Measurements from ENCODE around the gene LRFN2.

Gene LRFN2

DNA sequence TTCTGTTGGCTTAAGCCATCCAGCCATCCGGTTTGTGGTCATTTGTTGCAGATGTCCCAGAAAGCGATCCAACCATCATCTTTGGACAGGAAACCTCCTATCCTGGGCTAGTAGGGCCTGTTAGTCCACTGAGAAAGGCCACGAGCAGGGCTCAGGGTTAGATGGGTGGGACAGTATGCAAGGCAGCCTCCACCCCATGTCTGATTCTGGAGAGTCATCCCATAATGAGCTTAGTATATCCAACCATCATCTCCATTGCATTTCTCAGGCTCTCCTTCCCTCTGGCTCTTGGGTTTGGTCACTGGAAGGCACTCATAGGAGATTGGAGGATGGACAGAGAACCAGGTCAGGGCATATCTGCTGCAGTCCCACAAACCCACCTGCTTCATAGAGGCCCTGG lies 117.8 kb downstream of the LRFN2 start:
- no peak for DNase-seq

DNA sequence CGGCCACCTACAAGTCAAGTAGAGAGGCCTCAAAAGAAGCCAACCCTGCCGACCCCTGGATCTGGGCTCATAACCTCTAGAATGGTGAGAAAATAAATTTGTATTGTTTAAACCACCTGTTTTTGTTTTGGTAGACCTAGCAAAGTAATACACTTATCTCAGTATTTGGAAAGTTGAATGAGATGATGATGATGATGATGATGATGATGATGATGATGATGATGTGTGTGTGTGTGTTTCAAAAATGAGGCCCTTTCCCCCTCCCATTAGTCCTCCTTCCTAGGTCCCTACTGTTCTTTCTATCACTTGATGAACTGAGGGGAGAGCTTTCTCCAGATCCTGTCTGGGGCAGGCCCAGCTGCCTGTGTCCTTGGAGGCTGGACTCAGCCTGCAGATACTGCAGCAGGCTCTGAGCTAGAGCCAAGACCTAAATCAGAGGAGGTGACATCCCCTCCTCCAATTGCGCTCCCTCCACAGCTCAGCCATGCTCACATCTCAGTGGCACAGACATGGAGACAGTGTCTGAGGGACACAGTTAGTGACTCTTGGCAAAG lies 120.1 kb downstream of the LRFN2 start:
- DNase-seq: no peak

DNA sequence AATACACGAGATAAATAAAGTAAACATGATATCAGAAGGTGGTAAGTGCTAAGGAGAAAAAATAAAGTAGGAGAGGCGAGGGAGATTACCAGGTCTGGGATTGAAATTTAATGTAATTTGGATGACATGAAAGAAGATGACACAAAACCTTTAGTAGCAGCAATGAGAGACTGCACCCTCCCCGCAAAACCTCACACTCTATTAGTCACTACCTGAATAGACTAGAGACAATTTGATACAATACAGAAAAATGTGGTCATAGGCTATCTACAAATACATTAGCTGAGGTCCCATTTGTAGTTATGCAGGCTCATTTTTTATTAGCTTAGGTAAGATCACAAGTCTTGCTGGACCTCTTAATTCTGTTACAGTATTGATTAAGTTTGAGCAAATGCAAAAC lies 125.5 kb downstream of the LRFN2 start:
- DNase-seq: no peak

DNA sequence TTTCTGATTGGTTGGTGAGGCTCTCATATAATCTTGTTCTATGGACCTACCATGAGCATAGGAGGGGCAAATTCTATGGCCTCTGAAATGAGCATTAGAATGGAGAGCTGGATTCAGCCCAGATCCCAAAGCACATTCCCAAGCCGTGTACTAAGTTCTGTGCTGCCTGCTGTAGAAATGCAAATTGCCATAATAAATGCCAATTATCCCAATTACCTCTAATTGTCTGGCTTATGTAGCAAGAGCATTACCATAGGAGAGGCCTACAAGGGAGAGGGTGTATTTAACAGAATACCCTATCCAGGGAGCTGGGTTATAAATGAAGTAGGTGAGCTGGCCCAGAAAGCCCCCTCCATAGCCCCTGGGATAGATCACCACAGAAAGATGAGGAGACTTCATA lies 126.8 kb downstream of the LRFN2 start:
- no peak for DNase-seq

DNA sequence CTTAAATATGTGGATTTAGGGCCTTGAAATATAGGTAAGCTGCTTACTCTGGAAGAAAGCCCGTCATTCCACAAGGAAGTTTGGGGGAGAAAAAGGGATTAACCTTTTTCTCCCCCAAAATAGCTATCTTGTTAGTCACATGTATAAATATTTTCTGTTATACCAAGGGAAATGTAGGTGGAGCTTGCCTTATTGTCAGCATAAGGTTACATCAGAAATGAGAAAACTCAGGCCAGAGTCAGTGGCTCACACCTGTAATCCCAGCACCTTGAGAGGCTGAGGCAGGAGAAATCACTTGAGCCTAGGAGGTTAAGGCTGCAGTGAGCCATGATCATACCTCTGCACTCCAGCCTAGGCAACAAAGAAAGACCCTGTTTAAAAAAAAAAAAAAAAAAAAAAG lies 129.9 kb downstream of the LRFN2 start:
- no peak for DNase-seq

DNA sequence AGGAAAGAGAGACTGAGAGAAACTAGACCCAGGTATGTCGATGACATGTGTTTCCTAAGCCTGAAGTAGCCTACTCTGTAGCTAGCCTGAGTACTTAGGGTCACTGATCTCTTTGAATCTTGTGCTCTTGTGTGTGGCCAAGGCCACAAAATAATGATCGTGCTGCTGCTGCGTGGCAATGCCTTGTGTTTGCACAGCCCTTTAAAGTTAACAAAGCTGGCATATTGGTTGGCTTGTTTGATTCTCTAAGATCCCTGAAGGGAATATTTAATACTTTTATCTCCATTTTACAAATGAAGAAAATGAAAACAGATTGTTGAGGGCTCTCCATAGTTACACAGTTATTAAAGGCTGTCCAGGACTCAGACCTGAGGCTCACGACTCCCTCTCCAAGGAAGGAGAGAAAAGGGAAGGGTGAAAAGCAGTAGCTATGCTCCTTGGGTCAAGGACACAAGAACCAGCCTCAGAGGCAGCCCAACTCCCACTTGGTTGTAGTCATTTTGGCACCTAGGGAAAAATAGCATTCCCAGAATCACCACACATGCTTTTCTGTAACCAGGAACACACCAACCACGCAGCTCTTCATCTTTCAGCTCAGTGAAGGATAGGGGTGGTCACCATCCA lies 130.7 kb downstream of the LRFN2 start:
- DNase-seq: no peak

DNA sequence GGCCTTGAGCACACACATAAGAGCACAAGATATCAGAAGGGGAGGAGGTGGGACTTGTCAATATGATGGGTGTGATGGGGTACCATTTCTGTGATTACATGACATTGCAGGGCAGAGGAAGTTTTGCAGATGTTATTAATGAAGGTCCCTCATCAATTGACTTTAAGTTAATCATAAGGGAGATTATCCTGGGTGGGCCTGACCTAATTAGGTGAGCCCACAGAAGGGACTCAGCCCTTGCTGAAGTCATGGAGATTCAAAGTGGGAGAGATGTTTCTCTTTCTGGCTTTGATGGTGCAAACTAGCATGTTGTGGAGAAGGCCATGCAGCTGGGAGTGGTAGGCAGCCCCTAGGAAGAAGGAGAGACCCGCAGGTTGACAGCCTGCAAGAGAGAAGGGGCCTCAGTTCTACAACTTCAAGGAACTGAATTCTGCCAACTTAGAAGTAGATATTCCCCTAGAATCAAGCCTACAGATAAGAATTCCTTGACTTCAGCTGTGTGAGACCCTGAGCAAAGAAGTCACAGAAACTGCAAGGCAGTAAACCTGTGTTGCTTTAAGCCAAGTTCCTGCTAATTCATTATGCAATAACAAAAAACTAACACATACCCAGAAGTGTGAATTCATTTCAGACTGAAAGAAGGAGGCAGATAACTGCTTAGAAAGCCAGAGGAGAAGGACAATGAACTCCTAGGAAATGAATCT lies 131.3 kb downstream of the LRFN2 start:
- no peak for DNase-seq

DNA sequence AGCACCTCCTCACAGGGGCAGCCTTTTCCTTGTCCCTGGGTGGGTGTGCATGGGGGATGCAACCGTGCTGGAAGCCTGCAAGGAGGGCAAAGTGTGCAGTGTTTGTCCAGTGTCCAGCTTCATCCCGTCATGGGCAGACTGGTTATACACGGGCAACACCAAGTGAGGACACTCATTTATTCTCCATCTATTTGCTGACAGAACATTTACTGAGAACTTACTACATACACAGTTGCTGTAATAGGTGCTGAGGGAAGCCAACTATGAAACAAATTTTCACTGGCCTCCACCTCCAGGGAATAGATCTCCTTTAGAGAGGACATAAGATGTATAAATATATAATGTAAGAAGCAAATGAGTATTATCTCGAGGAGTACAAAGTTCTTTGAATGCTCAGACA lies 136.7 kb downstream of the LRFN2 start:
- no peak for DNase-seq

DNA sequence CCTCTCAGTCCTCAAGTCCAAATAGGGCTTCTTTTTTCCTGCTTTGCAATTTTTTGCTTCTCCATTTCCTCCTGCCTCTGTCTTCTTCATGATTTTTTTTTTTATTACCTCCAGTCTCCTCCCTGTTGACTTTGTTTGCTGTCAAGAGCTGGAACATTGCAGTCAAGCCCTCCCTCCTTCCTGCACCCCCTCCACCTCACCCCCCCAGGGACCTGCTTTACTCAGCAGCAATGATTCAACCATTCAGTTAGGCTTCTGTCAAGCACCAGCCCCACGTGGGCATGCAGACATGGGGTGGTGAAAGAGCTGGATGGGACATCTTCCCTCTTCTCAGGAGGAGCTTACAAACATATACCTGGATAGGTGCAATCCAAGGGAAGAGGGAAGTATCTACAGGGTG lies 142.4 kb downstream of the LRFN2 start:
- no peak for DNase-seq

DNA sequence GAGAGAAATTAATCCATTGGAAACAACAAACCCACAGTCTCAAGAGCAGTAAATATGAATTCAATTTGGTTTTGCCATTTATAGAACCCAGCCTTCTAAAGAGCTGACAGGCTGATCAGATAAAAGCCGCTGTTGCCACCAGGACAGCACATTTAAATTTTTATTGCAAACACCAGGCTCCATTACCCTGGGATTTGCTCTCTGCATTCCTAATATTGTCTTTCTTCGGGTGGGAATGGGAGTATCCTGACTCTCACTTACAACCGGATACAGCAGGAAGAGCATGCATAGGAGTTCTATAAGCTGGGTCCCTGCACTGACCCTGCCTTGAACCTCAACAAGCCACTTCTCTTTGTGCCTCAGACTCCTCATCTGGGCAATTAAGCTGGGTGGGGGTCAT lies 142.9 kb downstream of the LRFN2 start:
- DNase-seq: no peak

DNA sequence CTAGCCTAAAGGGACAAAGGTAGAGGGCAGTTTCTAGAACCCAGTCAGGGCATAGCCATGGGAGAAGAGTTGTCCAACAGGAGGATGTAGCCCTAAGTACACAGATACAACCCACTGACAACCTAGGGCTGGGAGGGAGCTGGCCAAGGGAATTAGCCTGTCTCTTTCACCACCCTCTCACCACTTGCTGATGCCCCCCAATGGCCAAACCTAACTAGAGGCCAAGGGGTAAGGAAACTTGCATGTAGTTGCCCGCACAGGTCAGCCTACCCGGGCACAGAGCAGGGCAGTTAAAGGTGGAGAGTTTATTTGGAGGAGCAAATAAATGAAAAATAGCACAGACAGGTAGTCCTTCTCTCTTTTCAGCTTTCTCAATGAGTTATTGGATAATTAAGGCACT lies 143.3 kb downstream of the LRFN2 start:
- DNase-seq: no peak

DNA sequence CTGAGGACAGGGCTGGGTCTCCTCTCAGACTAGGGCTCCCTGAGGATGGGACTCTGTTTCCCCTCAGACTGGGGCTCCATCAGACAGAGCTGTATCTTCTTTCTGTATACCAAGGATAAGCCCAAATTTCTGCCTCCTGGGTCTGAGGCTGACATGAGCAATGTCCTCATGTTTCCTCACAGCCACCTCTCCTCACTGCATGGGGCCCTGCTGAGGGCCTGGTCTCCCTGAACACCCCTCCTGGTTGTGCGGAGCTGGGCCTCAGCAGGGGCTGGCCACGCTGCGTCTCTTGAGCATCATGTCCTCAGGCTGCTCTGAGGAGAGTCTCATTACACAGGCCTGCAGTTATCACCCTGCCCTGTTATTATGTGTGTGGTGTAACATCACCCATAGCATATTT lies 144.6 kb downstream of the LRFN2 start:
- DNase-seq: no peak

DNA sequence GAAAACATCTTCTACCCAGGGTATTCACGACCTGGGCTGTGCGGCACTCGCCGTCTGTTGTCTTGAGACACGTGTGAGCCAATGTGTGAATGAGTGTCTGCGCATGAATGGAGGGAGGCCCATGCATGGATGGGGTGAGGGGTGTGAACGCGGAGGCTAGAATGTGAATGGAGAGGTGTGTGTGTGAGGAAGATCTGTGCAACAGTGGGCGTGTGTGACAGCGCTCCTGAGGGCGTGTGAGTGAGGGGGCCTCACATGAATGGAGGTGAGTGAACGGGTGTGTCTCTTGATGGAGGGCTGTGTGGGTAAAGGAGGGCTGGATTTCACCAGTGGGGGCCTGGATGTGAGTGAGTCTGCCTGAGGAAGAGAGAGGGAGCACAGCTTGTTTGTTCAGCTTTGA lies 146.0 kb downstream of the LRFN2 start:
- DNase-seq: no peak

DNA sequence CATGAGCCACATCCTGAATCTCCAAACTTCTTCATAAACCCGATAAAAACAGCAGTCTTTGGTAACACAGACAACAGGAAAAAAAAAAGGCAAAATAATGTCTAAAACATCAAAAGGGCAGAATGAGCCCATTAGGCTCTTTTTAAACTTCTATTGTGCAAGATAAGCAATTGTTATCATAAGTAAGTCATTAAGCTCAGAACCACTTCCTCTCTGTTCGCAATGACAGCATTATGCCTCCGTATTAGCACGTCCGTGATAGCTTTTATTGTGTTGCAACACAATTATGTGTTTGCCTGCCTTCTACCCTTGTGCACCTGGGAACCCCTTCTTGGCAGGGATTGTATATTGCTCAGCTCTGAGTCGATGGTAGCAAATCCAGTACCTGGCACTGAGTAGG lies 147.1 kb downstream of the LRFN2 start:
- no peak for DNase-seq

DNA sequence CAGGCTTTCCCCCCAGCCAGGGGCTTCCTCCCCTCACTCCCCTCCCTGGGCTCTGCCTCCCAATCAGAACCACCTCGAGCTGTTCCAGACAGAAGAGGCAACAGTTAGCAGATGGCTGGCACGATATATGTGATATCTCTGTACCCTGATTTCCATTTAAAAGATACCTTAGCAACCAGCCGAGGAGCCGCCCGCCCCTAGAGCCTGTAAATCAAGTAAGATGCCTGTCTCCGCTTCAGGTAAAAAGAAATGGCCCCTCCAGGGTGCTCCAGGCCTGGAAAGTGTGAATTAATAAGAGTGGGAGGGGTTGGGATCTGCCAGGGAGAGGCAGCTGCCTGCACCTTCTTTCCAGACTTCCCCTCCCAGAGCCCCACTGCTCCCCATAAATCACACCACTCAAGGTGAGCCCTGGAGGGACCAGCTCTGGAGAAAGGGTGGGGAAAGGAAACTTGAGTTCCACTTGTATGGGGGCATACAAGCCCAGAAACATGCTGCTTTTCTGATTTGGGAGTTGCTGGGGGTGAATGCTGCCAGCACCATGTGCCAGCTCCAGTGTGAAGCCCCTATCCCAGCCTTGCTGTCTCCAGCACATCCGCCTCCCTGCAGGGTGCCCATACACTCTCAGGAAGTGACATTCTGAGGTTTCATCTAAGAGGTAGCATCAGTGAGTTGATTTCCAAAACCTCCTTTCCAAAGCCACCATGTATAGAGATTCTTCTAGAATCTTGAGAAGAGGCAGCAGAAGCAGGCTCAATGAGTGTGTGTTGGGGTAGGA lies 148.0 kb downstream of the LRFN2 start:
- DNase-seq: no peak

DNA sequence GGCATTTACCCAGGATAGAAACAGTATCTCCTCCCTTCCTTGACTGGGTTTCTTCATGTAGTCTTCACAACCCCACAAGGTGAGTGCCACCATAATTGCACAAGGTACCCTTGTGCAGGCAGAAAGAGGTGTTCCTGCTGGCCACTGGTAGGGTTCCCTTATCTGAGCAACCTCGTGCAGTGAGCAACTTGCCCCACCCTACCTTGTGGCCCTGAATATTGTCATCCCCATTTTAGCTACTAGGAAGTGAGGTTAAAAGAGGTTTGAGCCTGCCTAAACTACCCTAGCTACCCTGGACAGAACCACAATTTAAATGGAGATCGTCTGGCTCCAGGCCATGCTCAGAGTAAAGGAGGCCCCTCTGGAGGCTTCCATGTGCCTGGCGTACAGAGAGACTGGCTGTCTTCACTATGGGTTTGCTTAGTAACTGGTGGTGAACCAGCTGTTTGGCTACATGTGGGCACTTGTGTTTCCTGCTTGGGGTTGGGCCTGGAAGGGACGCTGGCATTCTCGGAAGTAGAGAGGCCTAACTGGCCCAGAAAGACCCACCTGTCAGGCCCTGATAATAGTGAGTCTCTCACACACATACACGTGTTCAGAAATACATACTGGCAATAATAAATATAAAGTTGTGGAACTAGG lies 148.8 kb downstream of the LRFN2 start:
- no peak for DNase-seq

DNA sequence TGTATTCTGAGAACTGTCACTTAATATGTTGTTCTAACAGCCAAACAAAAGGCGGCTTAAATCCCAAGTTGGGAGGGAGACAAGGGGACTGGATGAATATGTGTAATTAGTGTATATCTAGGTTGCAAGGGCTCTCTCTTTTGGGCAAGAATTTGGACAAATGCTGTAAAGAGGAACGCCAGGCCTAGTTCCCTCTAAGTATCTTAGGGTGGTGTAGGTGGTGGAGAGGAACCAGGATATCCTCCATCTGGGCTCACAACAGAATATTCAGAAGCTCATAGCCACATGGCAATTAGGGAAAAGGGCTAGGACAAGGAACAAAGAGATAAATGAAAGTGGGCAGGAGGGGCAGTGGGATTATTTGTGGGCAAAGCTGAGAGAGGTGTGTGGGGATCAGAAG lies 149.5 kb downstream of the LRFN2 start:
- no peak for DNase-seq

DNA sequence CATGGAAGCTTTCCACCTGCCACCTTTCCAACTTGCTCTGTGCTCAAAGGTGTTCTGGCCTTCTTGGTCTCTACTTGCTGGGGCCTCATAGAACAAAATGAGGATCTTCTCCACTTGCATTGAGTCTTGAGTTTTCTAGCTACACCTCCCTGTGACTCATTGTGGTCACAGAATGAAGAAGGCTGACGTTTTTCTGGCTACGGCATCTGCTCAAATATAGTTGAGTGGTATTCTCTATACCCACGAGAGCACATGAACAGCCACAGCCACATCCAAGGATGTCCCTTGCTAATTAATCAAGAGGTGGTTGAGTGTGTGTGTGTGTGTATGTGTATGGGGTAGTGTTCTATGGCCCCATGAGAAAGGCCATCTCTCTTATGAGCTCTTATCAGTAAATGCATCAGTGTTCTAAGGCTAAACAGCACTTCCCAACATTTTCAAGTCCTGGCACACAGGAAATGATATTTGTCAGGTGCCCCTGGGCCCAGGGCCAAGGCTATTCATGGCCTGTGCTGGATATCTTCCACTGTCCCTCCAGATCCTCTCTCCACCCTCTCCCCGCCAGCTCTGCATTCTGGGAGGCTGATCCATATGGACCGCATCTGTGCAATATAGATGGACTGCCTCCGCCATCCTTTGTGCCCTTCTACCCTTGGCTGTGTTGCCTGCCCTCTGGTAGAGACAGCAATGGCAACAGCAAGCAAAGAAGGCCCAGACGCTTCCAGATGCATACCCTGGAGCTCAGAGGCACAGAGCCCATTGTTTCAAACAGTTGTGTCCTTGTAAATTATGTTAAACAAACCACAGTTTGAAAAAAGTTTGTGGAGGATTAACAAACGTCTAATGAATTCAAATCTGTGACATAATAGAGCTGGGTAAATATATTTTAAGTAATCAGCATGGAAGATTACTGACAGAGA lies 150.2 kb downstream of the LRFN2 start:
- DNase-seq: no peak

DNA sequence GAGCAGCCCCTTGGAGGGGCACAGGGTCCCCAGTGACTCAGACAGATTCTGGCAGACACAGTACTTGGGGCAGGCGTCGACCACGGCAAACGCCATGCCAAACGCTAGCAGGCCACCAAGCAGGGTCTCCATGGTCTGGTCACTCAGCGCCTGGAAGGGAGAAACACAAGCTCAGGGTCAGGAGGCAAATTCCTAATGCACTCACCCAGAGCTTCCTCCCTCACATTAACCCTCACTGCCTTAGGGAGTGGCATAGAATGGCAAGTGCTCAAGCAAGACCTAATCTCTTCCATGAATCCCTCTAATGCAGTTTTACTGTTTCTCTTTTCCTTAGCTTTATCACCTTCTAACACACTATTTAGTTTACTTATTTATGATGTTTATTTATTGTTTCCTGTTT lies 154.2 kb downstream of the LRFN2 start:
- no peak for DNase-seq

DNA sequence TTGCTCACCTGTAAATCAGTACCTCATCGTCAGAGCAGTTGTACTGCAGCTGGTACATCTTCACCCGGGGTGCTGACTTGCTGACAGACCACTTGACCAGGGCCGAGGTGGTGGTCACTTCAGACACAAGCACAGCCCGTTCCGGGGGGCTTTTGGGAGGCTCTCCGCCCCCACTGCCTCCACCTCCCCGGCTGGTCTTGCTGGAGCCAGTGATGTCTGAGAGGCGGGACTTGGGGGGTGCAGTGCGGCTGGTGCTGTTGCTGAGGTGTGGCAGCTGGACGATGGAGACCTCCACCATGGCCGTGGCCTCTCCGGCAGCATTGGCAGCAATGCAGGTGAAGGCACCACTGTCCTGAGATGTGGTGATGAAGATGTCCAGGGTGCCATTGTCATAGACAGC lies 155.5 kb downstream of the LRFN2 start:
- no peak for DNase-seq

DNA sequence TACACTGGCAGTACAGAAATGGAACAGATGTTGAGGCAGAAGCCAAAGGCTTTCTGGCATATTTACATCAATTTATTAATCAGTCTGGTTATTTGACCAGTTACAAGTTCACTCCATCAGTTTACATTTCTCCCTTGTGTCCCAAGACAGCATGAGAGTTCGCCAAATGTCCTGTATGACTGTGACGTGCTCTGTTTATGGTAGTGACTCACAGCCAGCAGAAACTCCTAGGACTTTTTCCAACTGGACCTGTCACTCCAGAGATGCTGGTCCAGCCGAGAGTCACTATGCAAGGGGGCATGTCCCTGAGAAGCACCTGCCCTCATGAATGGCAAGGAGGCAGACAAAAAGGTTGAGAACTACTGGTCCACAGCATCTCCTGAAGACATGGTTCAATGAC lies 160.0 kb downstream of the LRFN2 start:
- DNase-seq: no peak

DNA sequence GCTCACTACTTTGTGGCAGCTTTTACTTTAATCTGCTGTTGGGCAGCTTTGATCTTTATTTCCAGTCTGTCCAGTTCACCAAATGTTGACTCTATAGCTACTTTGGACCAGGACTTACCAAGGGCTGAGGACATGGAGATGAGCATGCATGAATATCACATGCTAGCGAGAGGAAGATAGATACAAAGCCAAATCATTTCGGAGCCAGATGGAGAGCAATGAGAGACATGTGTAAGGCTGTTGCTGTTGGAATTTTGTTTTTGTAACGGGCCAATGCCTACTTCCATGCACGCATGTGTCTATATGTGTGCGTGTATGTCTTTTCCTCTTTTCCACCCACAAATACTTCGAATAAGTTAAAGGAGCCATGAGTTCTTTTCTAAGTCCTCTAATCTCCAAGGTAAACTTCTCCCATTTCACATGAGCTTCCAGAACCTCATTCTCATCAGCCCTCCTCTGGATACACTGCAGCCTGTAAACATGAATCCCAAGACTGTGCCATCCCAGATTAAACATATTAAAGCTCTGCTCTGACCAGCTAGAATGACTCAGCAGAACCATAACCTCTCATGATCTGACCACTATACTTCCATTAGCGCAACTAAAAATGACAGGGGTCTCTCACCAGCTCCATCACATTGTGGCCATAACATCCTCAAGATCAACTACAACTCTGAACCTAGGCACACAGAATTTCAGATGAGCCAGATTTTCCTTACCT lies 160.7 kb downstream of the LRFN2 start:
- no peak for DNase-seq

Data from stimulated activated CD4-positive, alpha-beta T cell treated with anti-CD3 and anti-CD28 coated beads, Interleukin-1b, Interleukin-23, amount 100 ng/mL, for 48 hours (primary cell).